Parathyroid adenoma (tissue), 2 donors: ENCODE data around the gene NEK7.

ENCODE experiments used
- H2AFZ ChIP-seq: fragments of 300-600 bp; sonication (generic); one replicate; pipeline ENCODE4 v1.7.0; 2017; ENCODE audit warnings: antibody characterized with exemption, mild to moderate bottlenecking
- H3K27ac ChIP-seq: fragments of 300-600 bp; sonication (generic); one replicate; pipeline ENCODE4 v1.7.0; 2017
- H3K27me3 ChIP-seq: fragments of 300-600 bp; sonication (generic); one replicate; pipeline ENCODE4 v1.7.0; 2017; ENCODE audit warnings: low read length; ENCODE audit not compliant: control insufficient read depth, insufficient read depth
- H3K36me3 ChIP-seq: fragments of 300-600 bp; sonication (generic); one replicate; pipeline ENCODE4 v1.7.0; 2017; ENCODE audit warnings: low read length; ENCODE audit not compliant: control insufficient read depth, insufficient read depth
- H3K4me1 ChIP-seq: fragments of 300-600 bp; sonication (generic); one replicate; pipeline ENCODE4 v1.7.0; 2017; ENCODE audit warnings: control low read depth
- H3K4me2 ChIP-seq: fragments of 300-600 bp; sonication (generic); one replicate; pipeline ENCODE4 v1.7.0; 2017; ENCODE audit warnings: low read length
- H3K4me3 ChIP-seq: fragments of 300-600 bp; sonication (generic); one replicate; pipeline ENCODE4 v1.7.0; 2017; ENCODE audit warnings: low read depth, low read length
- H3K79me2 ChIP-seq: fragments of 300-600 bp; sonication (generic); one replicate; pipeline ENCODE4 v1.7.0; 2017; ENCODE audit warnings: control low read depth
- H3K9ac ChIP-seq: fragments of 300-600 bp; sonication (generic); one replicate; pipeline ENCODE4 v1.7.0; 2017; ENCODE audit warnings: mild to moderate bottlenecking
- H3K9me3 ChIP-seq: fragments of 300-600 bp; sonication (generic); one replicate; pipeline ENCODE4 v1.7.0; 2017; ENCODE audit warnings: low read length; ENCODE audit not compliant: control insufficient read depth
- TF ChIP-seq, protein P1 (sequence below): fragments of 300-600 bp; sonication (generic); IDR thresholded peaks from one replicate; pipeline ENCODE4 v1.7.0; 2017; ENCODE audit warnings: antibody characterized with exemption, mild to moderate bottlenecking
- donor health status: primary hyperparathyroidism.

The NEK7 gene

DNA sequence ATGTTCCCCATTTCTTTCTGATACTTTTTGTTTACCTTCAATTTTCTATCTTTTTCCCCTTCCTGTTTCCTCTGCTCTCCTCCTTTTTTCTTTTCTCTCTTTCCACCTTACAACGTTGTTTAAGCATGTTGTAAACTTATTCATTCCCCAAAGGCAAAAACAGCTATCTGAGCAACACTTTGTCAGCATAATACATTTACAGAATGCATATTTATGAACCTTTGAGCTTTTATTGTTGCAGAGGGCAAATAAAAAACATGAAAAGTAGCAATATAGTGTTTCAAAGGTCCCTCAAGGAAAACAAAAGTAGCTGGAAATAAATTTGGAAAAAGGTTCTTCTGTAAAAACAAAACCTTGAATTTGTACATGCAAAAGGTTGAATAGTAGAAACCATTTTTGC lies 214.2 kb downstream of the NEK7 start:
- no peak overlapping the region for H3K4me2 ChIP-seq
- H2AFZ ChIP-seq, result no peak overlapping the region
- no peak overlapping the region for H3K9ac ChIP-seq
- TF ChIP-seq, protein P1, sequence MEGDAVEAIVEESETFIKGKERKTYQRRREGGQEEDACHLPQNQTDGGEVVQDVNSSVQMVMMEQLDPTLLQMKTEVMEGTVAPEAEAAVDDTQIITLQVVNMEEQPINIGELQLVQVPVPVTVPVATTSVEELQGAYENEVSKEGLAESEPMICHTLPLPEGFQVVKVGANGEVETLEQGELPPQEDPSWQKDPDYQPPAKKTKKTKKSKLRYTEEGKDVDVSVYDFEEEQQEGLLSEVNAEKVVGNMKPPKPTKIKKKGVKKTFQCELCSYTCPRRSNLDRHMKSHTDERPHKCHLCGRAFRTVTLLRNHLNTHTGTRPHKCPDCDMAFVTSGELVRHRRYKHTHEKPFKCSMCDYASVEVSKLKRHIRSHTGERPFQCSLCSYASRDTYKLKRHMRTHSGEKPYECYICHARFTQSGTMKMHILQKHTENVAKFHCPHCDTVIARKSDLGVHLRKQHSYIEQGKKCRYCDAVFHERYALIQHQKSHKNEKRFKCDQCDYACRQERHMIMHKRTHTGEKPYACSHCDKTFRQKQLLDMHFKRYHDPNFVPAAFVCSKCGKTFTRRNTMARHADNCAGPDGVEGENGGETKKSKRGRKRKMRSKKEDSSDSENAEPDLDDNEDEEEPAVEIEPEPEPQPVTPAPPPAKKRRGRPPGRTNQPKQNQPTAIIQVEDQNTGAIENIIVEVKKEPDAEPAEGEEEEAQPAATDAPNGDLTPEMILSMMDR, result no peak
- H3K4me1 ChIP-seq, result no peaks in the 10 kb centered on the region
- H3K79me2 ChIP-seq, result no peaks in the 10 kb centered on the region
- H3K36me3 ChIP-seq, result no peaks in the 10 kb centered on the region
- no peaks in the 10 kb centered on the region for H3K27me3 ChIP-seq
- H3K4me3 ChIP-seq, result no peak overlapping the region
- peaks cover 2% of the 10 kb centered on the region for H3K9me3 ChIP-seq
- H3K27ac ChIP-seq, result no peak overlapping the region
